GM19452 (cell line): Measurements from ENCODE around the gene HYAL1.

Source experiments
- ATAC-seq: cut with Tn5 transposase; IDR thresholded peaks from one replicate; pipeline ENCODE4 v1.9.1; 2021; ENCODE audit not compliant: unreplicated experiment

The HYAL1 gene, protein sequence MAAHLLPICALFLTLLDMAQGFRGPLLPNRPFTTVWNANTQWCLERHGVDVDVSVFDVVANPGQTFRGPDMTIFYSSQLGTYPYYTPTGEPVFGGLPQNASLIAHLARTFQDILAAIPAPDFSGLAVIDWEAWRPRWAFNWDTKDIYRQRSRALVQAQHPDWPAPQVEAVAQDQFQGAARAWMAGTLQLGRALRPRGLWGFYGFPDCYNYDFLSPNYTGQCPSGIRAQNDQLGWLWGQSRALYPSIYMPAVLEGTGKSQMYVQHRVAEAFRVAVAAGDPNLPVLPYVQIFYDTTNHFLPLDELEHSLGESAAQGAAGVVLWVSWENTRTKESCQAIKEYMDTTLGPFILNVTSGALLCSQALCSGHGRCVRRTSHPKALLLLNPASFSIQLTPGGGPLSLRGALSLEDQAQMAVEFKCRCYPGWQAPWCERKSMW

DNA sequence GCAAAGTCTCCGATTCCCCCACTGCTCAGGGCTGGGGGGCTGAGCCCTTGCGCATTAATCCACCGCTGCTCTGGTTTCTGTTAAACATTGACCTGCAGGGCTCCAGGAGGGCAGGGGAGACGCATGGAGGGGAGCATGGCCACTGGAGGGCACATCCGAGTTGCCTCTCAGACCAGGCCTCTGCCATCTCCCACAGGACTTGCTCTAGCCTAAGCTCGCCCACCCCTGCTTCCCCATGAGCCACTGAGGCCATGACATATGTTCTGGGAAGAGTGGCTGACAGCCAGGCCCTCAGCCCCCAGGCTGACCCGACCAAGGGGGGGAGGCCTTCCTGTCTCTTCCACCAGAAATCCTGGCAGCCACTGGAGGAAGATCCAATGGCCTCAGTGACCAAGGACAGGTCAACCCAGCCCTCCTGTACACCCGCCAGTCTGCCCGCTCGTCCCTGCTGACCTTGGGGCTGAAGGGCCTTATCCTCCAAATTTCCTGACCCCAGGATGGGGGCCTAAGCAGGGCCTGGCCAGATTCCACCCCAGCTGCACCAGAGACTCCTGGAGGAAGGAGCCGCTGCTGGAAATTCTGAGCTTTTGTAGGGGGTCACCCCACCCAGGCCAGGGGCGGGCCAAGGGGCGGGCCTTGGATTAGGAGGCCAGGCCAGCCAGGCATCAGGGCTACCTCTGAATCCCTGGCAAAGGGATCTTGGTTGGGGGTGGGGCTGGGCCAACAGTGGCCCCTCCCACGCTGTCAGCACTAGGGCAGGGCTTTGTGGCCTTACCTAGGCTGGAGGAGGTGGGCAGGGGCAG, at the start of gene HYAL1:
TSS of gene HYAL1 (minus strand) at position 562 of the 803 bp plus-strand sequence. CDS start 618 bp downstream, outside the sequence.
- no peak for ATAC-seq

DNA sequence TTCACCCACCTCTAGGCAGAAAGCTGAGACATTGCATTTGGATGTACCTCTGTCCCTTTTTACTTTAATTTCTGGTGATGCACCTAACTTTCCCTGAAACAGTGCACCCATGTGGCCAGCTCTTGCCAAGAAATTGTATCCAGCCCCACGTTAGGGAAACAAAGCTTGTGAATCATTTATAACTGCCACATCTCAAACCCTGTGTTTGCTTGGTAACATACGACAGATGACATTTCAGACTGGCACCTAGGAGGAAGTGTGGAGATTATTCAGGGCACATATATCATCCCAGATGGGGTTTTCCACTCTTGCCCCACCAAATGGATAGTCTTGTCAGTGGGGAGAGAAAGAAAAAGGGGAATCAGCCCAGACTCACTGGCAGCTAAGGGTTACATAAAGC, 49.4 kb upstream of the HYAL1 start:
- no peak for ATAC-seq

DNA sequence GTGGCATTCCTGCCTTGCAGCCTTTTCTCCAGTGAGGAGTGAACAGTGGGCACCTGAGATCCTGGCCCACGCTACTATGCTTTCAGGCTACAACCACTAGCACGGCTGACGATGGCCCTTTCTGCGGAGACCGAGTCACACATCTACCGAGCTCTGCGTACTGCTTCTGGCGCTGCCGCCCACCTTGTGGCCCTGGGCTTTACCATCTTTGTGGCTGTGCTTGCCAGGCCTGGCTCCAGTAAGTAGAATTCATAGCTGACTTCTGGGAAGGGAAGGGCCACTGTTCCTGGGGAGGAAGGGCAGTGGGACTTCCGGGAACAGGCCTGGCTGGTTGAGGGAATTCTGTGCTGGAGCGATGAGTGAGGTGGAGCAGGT, 47.9 kb upstream of the HYAL1 start:
- no peak for ATAC-seq

DNA sequence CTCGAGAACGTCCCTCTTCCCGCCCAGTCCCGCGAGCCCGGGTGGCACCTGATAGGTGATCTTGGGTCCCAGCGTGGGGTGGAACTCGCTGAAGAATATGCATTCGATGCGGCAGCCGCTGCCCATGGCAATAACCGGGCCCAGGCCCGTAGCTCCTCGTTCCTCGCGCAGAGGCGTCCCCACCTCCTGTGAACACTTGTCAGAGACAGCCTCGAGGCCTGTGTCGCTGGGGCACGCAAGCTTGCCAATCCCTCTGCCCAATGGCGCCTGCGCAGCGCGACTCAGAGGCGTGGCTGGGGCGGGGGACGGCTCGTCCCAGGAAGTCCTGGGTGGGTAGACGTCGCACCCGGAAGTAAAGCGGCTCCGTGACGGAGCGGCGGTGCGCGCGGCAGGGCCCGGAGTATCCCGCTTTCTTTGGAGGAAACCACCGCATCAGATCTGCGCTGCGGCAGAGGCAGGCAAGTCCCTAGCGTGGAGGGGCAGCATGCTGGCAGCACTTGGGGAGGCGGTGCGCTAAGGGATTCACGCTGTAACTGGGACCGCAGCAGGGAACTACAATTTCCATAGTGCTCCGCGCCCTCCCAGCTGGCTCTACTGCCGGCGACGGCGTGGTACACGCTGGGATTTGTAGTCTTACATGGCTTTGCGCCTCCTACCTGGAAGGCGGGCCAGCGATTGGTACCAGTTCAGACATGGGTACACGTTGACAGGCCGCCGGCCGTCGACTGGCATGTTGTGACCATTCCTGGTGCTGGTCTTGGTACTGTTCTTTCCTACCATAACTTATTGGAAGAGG, 47.4 kb upstream of the HYAL1 start, which contains the start of the genes CYB561D2 and NPRL2:
TSS of gene CYB561D2 (plus strand) at position 336 of the 796 bp plus-strand sequence. CDS start 572 bp downstream, outside the sequence.
TSS of gene NPRL2 (minus strand) at position 249 of the 796 bp plus-strand sequence. CDS start at position 126, 123 bp downstream.
- ATAC-seq: peak; percentile 82

DNA sequence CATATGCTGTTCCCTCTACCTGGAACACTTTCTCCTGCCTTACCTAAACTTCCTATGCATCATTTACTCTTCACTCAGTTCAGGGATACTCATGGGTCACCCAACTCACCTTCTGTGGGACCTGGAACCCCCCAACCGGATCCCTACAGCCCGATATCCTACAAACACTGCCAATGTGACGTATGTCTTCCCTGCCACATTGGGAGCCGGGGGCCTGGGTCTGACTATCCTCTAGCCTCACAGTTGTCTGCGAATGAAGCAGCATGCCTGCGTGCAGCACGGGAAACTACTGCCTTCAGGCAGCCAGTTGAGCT, 46.8 kb upstream of the HYAL1 start:
- ATAC-seq: no peak

DNA sequence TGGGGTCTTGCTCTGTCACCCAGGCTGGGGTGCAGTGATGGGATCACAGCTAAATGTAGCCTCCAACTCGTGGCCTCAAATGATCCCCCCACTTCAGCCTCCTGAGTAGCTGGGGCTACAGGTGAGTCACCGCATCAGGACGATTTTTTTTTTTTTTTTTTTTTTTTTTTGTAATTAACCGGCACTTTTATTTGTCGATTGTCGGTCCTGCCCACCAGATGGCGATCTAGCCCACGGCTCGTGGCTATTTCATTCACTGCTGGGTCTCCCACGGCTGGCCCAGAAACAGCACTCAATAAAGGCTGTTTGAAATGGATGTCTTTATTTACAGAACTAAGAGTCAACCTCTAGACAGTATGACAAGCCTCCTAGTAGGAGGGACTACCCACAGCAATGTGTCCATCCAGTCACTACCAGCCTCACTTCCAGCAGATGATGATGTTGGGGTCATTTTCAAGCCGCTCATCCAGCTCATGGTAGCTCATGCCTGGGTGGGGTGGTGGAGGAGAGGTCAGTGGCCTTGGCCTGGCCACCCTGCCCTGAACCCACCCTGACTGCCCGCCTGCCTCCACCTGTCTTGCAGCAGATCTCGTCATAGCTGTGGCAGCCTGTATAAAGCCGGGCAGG, 43.9 kb upstream of the HYAL1 start:
- no peak for ATAC-seq

DNA sequence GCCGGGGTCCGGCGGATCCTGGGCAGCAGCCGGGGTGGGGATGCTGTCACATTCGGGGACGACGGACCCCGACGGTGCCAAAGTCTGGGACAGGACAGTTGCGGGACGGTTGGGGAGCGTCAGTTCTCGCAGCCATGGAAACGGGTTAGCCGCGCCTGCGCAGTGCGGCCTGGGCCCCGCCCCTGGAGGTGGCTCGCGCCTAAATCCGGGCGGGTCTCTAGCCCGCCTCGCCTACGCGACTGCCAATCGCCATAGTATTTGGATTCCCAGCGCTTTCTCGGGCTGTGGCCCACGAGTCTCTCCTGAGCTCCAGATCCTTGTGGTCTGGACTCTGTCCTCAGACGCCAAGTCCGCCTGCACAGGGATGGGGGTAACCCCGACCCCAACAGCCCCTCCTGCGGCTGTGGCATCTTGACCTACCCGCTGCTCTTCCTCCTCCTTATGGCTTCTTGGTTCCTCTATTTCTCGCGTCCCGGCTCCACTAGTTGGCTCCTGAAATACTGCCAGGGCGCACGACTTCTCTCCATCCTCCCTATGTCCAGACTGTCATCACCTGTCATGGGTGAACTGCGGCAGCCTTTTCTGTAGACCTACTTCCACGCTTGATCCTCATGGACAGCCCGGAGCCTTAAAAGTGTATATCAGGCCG, 42.3 kb upstream of the HYAL1 start, which contains the start of gene ZMYND10:
TSS of gene ZMYND10 (minus strand) at position 147 of the 649 bp plus-strand sequence. CDS start 153 bp downstream, outside the sequence.
- ATAC-seq: no peak

DNA sequence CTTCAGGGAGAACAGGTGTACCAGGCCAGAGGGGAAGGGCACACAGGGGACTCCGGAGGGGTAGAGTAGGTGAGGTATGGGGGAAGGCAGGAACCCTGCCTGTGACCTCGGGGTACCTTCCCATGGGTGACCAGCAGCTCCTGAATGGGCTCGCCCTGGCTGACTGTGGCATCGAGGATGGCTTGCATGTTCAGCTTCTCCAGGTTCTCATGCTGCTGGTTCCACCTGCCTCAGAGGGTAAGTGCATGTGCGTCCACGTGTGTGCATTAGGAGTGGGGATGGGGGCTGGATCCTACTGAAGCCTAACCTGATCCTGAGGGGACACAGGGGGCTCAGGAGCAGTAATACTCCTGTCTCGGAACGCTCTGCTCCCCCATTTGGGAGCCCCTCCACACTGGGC, 41.6 kb upstream of the HYAL1 start:
- no peak for ATAC-seq

DNA sequence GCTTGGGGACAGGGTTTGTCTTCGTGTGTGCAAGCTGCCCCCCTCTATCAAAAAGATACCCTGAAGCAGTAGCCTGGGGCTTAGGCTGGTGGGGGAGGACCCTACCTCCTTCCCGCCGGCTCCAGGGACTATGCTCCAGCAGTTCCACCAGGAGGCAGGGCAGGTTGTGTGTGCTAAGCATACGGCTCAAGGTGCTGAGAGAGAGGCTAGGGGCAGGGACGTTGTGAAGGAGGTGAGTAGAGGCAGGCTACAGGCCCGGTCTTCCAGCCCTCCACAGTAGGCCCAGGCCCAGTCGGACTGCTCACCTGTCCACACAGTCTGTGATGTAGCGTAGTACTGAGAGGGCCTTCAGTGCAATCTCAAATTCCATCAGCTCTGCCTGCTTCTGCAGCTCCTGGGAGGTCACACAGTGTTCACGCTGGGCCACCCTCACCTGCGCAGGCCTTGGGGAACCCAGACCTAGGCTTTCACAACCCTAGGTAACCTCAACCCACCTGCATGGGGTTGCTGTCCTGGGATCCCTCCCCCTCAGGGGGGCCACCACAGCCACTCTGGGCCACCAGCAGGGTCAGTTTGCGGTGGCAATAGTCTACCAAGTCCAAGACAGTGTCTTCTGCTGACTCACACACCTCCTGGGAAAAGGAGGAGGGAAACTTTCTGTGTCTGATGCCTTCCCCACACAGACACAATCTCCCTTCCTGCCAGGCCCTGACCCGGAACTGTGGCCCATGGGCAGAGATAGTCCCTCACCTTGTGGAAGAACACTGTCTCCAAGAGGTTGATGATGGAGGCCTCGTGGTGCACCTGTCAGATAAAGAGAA, 39.6 kb upstream of the HYAL1 start:
- no peak for ATAC-seq

DNA sequence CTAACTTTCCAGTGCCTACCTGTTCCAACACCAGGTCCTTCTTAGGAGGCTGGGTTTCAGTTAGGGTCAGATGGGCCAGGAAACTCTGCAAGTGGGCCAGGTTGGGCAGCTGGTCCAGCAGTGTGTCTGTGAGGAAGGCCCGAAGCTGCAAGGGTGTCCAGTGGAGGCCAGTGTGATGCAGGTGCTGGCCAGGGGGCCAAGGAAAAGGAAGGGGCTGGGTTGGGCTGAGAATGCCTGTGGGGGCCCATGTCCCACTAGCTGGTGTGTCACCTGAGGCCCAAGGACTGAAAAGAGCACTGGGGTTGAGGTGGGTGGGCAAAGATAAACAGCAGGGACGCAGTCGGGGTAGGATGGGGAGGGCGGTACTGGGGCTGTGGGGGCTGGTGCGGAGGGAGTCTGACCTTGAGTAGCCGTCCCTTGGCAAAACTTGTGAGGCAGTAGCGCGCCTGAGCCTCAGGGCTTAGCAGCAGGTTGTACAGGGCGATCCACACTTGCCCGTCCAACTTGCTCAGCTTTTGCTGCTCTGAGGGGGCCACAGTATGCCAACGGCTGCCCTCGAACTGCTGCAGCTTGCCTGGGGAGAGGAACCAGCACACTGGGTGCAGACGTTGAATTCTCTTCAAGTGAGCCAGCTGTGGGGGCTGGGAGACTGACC, 38.7 kb upstream of the HYAL1 start:
- no peak for ATAC-seq

DNA sequence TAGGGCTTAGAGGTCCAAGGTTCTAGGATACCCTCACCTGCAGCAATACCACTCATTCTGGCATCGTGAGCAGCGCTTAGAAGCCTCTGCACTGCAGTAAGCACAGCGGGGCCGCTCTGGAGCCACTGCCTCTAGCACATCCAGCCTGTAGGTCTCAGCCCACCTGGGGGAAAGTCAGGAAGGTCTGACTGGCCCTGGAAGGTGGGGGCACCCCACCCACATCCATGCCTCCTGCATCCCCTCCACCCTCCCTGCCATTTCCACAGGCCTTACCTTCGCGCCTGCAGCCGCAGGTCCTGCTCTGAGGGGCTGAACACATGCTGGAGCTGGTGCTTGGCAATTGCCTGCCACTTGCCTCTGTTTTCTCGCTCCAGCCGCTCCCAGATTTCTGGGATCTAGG, 38.2 kb upstream of the HYAL1 start:
- no peak for ATAC-seq

DNA sequence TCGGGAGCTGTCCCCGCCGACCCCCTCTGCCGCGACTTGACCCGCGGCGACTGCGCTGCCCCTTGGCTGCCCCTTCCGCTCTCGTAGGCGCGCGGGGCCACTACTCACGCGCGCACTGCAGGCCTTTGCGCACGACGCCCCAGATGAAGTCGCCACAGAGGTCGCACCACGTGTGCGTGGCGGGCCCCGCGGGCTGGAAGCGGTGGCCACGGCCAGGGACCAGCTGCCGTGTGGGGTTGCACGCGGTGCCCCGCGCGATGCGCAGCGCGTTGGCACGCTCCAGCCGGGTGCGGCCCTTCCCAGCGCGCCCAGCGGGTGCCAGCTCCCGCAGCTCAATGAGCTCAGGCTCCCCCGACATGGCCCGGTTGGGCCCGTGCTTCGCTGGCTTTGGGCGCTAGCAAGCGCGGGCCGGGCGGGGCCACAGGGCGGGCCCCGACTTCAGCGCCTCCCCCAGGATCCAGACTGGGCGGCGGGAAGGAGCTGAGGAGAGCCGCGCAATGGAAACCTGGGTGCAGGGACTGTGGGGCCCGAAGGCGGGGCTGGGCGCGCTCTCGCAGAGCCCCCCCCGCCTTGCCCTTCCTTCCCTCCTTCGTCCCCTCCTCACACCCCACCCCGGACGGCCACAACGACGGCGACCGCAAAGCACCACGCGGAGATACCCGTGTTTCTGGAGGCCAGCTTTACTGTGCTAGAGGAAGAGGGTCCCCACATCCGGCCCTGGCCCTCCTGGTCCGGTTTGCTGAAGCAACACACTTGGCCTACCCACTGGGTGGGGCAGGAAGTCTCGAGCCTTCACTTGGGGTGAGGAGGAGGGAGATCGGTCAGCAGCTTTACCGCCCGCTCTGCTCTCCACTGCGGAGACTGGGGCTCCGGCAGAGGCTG, 37.3 kb upstream of the HYAL1 start, which contains the start of gene RASSF1:
TSS of gene RASSF1 (minus strand) at position 389 of the 882 bp plus-strand sequence. CDS start at position 358, 31 bp downstream.
- ATAC-seq: no peak

DNA sequence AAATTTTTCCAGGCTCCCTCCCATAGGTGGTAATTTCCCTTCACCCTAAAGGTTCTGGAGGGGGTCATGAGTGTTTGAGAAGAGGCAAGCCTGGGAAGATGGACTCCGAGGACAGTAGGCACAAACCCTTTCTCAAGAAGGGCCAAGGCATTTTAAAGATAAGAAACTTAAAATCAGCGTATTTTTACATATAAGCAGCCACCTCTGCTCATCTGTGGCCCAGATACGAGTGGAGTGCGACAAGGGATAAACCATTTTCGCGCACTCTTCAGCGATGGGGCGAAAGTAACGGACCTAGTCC, 36.7 kb upstream of the HYAL1 start:
- no peak for ATAC-seq

DNA sequence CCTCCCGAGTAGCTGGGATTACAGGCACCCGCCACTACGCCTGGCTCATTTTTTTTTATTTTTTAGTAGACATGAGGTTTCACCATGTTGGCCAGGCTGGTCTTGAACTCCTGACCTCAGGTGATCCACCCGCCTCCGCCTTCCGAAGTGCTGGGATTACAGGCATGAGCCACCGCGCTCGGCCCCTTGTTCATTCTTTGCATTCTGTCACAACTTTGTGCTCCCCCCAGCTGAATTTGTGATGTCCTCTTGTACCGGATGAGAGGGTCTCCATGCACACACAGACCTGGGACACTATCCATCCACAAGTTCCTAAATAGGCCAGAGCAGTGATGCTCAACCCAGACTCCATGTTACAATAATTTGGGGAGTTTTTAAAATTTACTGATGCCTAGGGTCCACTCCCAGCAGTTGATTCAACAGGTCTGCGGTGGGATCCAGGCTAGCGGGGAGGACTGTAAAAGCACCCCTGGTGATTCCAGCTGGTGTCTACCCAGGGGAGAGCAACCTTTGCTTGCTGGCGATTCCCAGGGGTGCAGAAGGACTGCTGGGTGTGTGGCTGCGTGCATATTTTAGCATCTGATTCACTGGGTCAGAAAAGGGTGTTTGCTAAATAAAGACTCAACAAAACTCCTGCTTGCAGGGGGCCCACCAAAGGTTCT, 36.2 kb upstream of the HYAL1 start:
- no peak for ATAC-seq

DNA sequence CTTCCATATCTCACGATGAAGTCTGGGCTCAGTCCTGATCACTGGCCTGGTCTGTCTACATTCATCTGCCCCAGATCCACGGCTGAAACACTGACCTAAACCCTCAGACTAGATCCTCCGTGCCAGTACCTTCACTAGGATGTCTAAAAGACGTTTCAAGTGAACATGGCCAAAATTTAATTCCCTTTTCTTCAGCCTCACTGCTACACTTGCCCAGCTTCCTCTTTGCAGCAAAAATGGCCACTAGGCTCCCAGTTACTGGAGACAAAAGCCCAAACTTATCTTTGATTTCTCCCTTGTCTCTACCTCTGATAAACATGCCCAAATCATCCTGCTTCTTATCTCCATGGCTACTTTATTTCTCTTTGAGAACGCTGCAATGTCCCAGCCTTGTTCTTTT, 35.6 kb upstream of the HYAL1 start:
- no peak for ATAC-seq

DNA sequence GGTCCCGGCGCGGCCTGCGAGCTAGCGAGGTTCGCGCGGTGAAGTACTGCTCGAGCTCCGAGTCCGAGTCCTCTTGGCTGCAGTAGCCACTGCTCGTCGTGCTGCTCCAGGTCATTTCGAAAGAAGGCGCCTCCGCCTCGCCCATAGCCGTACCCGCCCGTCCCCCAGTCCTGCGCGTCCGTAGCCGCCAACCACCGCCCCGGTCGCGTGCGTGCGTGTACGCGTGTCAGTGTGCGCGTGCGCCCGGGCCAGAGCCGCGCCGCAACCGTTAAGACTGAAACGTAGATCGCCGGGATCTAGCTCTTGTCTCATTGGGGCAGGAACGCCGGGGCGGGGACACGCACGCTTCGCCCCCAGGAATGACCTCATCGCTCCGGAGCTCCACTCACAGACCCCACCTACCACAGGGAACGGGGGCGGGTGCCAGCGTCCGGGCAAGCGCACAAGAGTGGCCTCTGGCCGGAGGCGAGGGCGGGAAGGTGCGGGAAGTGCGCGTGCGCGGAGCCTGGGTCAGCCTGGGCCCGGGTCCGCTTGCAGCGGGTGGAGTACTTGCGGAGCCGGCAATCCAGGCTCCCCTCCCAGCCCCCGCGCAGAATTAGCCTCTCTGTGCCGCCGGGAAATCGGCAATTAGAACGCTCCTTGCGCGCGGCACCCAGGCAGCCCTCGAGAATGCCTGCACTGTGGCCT, 33.9 kb upstream of the HYAL1 start:
- ATAC-seq: peak; percentile 68
